Naive thymus-derived CD4-positive, alpha-beta T cell (primary cell): Measurements from ENCODE around the gene COPE. TPM values are rescaled to one million over a fixed set of nuclear protein-coding genes. Genes with fewer than 3 reads are reported as not detected.
"Not testable (repeated sequence)": the region's sequence is repeated elsewhere in the genome, so short reads cannot be mapped to it uniquely, and the experiment has no call there.

Experiments used
- ATAC-seq: fragments of 150-1000 bp; cut with Tn5 transposase; 2 replicates; pipeline ENCODE4 v1.10.0; 2021; ENCODE audit warnings: mild to moderate bottlenecking, moderate library complexity
- CTCF ChIA-PET: fragments of 350-600 bp; sonication (Branson Sonifier 250); formaldehyde crosslinking; loops from one replicate; lab custom pipeline; 2021; ENCODE audit warnings: antibody characterized with exemption; lab: Charles Lee
- POLR2A ChIA-PET: fragments of 350-600 bp; sonication (Branson Sonifier 250); formaldehyde crosslinking; loops from one replicate; lab custom pipeline; 2021; ENCODE audit warnings: antibody characterized with exemption, inconsistent platforms; lab: Charles Lee
- DNase-seq, 9 donors: peaks; one replicate each; pipeline versions ENCODE4 v3.0.0 to v3.0.0-alpha.2; 2020 to 2022; ENCODE audit warnings: mixed read lengths in 1 of 9
- H3K27ac ChIP-seq: one replicate; pipeline ENCODE4 v1.7.0; 2013; ENCODE audit warnings: mild to moderate bottlenecking, low read depth, low read length, moderate library complexity
- H3K27me3 ChIP-seq, 2 donors: one replicate each; pipeline ENCODE4 v1.7.0; 2013; ENCODE audit warnings: low read length in 2 of 2, mild to moderate bottlenecking in 2 of 2, moderate library complexity in 2 of 2; ENCODE audit not compliant: control insufficient read depth in 2 of 2, insufficient read depth in 2 of 2
- H3K36me3 ChIP-seq, 3 experiments: 1 replicate in 2 of 3; 2 replicates in 1 of 3; pipeline ENCODE4 v1.7.0; 2013; ENCODE audit warnings: low read length in 3 of 3, mild to moderate bottlenecking in 3 of 3, moderate library complexity in 1 of 3; ENCODE audit not compliant: insufficient read depth in 3 of 3, control insufficient read depth in 2 of 3
- H3K4me1 ChIP-seq, 2 donors: one replicate each; pipeline ENCODE4 v1.7.0; 2013; ENCODE audit warnings: low read length in 2 of 2, mild to moderate bottlenecking in 2 of 2, moderate library complexity in 1 of 2; ENCODE audit not compliant: control insufficient read depth in 2 of 2, insufficient read depth in 2 of 2
- H3K4me3 ChIP-seq: 2 replicates; pipeline ENCODE4 v1.7.0; 2013; ENCODE audit warnings: mild to moderate bottlenecking, low read length
- H3K9me3 ChIP-seq, 3 experiments: 1 replicate in 2 of 3; 2 replicates in 1 of 3; pipeline ENCODE4 v1.7.0; 2013; ENCODE audit warnings: low read length in 3 of 3; ENCODE audit not compliant: control insufficient read depth in 2 of 3
- H3K27ac Mint-ChIP-seq, 9 donors: one replicate each; pipeline ENCODE4 v1.8.0; 2020 to 2022; ENCODE audit warnings: mixed read lengths in 9 of 9, mild to moderate bottlenecking in 8 of 9, moderate library complexity in 5 of 9, inconsistent platforms in 2 of 9
- H3K27me3 Mint-ChIP-seq, 5 donors: one replicate each; pipeline ENCODE4 v1.8.0; 2021 to 2022; ENCODE audit warnings: mixed read lengths in 5 of 5, mild to moderate bottlenecking in 1 of 5
- H3K36me3 Mint-ChIP-seq, 5 donors: one replicate each; pipeline ENCODE4 v1.8.0; 2020 to 2022; ENCODE audit warnings: mixed read lengths in 5 of 5, mild to moderate bottlenecking in 3 of 5, inconsistent platforms in 1 of 5
- H3K4me1 Mint-ChIP-seq, 7 donors: one replicate each; pipeline ENCODE4 v1.8.0; 2020 to 2022; ENCODE audit warnings: mixed read lengths in 7 of 7, mild to moderate bottlenecking in 3 of 7, inconsistent platforms in 1 of 7
- H3K4me3 Mint-ChIP-seq, 10 donors: one replicate each; pipeline ENCODE4 v1.8.0; 2020 to 2022; ENCODE audit warnings: mild to moderate bottlenecking in 10 of 10, mixed read lengths in 10 of 10, moderate library complexity in 6 of 10, inconsistent platforms in 2 of 10
- H3K9me3 Mint-ChIP-seq, 11 donors: one replicate each; pipeline ENCODE4 v1.8.0; 2020 to 2022; ENCODE audit warnings: mixed read lengths in 11 of 11, mild to moderate bottlenecking in 4 of 11, inconsistent platforms in 1 of 11, moderate library complexity in 1 of 11
- intact Hi-C, 2 donors: fragments of 100-400 bp; cut with micrococcal nuclease; formaldehyde crosslinking; loops; one replicate each; pipeline ENCODE4 v1.15.1; 2023
- polyA plus RNA-seq, 2 donors: library from polyadenylated mRNA; unstranded; fragments of 300-500 nt; fragmentation: Illumina TruSeq; gene quantifications; one replicate each; pipeline ENCODE4 v1.2.3, GENCODE V29; 2021
- total RNA-seq, 6 experiments: library from RNA in 5 of 6; stranded (reverse) in 5 of 6; gene quantifications; 1 replicate in 5 of 6; 2 replicates in 1 of 6; pipeline ENCODE4 v1.2.3 and lab custom pipeline; 2021 to 2026

Gene COPE
- total and polyA plus RNA-seq, 7 experiments from 2014 or later, result 124 to 283 (median 182) TPM

- POLR2A ChIA-PET, result no interaction called here
- Histone ChIP-seq H3K27ac (no peak overlapping the region), H3K36me3 (peaks cover 7 to 68% (median 11%) of the 10 kb centered on the region in 3 experiments), H3K27me3 (no peaks in the 10 kb centered on the region), H3K4me1 (peaks cover 17 to 18% of the 10 kb centered on the region in 2 donors), H3K9me3 (no peaks in the 10 kb centered on the region), H3K4me3 (no peak overlapping the region)
- Mint-ChIP-seq H3K27me3 (peaks cover 0 to 2% (median 0%) of the 10 kb centered on the region in 5 donors), H3K4me1 (peaks cover 13 to 38% (median 24%) of the 10 kb centered on the region in 7 donors), H3K4me3 (no peak overlapping the region), H3K27ac (peak overlapping the region in 1 of 9 donors; percentile 65), H3K36me3 (peaks cover 0 to 29% (median 13%) of the 10 kb centered on the region in 5 donors), H3K9me3 (no peaks in the 10 kb centered on the region)
- intact Hi-C loops, result no loop called here
- no peak for DNase-seq
- CTCF ChIA-PET, result no interaction called here
- ATAC-seq, result no peak
Measured at GRCh38 chr19:18922228-18922985, 3.2 kb upstream of the COPE start.

- H3K27ac Mint-ChIP-seq, result peak overlapping the region in 1 of 9 donors; percentile 43
- peaks cover 20 to 46% (median 33%) of the 10 kb centered on the region in 7 donors for H3K4me1 Mint-ChIP-seq
- Histone ChIP-seq H3K36me3 (peaks cover 7 to 64% (median 11%) of the 10 kb centered on the region in 3 experiments), H3K27ac (no peak overlapping the region), H3K4me1 (peaks cover 17 to 18% of the 10 kb centered on the region in 2 donors), H3K27me3 (no peaks in the 10 kb centered on the region), H3K9me3 (no peaks in the 10 kb centered on the region), H3K4me3 (no peak overlapping the region)
- DNase-seq (no peak), ATAC-seq (no peak)
- intact Hi-C loops, result no loop called here
- peaks cover 0 to 2% (median 0%) of the 10 kb centered on the region in 5 donors for H3K27me3 Mint-ChIP-seq
- no peaks in the 10 kb centered on the region for H3K9me3 Mint-ChIP-seq
- ChIA-PET CTCF (no interaction called here), POLR2A (interaction anchor here (1.2 kb wide), 1 partner anchor 379 kb away, joined by 3 read pairs; no protein-coding TSS in a partner anchor)
- peak overlapping the region in 5 of 10 donors; percentile 6 to 92 (median 80) for H3K4me3 Mint-ChIP-seq
- H3K36me3 Mint-ChIP-seq, result peaks cover 0 to 30% (median 13%) of the 10 kb centered on the region in 5 donors
Measured at GRCh38 chr19:18921593-18921992, 2.4 kb upstream of the COPE start.

DNA sequence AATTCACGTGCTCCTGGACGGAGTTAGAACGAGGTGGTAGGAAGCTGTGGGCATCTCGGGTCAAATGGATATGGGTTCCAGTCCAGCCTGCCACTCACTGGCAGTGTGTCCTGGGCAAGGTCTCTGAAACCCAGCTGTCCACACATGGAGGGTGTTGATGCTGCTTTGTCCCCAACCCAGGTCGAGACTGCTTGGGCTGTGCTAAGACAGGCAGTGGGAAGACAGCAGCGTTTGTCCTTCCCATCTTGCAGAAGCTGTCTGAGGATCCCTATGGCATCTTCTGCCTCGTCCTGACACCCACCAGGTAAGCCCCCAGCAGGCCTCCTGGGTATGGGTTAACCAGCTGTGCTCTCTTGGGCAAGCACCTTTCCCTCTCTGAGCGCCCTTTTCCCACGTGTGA lies 1.2 kb upstream of the COPE start:
- Histone ChIP-seq H3K9me3 (no peaks in the 10 kb centered on the region), H3K36me3 (peaks cover 7 to 56% (median 8%) of the 10 kb centered on the region in 3 experiments), H3K27ac (peak overlapping the region; percentile 81), H3K27me3 (no peaks in the 10 kb centered on the region), H3K4me1 (peaks cover 18 to 21% of the 10 kb centered on the region in 2 donors), H3K4me3 (peak overlapping the region; percentile 85)
- Mint-ChIP-seq H3K4me3 (peak overlapping the region; percentile 71 to 100 (median 92)), H3K9me3 (no peaks in the 10 kb centered on the region), H3K4me1 (peaks cover 20 to 53% (median 33%) of the 10 kb centered on the region in 7 donors), H3K27me3 (peaks cover 0 to 2% (median 0%) of the 10 kb centered on the region in 5 donors), H3K27ac (peak overlapping the region in 6 of 9 donors; percentile 76 to 98 (median 96)), H3K36me3 (peaks cover 0 to 23% (median 9%) of the 10 kb centered on the region in 5 donors)
- CTCF ChIA-PET, result no interaction called here
- DNase-seq (no peak), ATAC-seq (no peak)
- POLR2A ChIA-PET, result interaction anchor here (0.9 to 2.5 kb wide), 3 partner anchors 12 to 378 kb away, joined by 3 to 8 read pairs (median 4); partner anchors contain the start of gene REX1BD
- intact Hi-C loops, result no loop called here

DNA sequence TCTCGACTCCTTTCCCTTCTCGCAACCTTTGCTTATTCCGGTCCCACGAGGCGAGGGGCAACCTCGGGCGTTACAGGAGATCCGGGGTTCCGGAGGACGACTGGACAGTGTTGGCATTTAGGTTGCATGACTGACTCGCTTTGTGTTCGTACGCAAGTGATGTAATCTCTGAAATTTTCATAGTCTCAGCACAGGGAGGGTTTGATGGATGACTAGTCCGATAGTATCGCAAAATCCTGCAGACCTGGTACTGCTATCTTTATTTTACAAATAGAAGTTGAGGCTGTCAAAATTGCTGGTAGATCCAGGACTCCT lies 670 bp upstream of the COPE start:
- H3K27ac ChIP-seq, result peak overlapping the region; percentile 81
- intact Hi-C loops, result loop anchor here (1.0 to 5.0 kb wide), 19 partner anchors 12 to 400 kb away; partner anchors contain the start of genes BORCS8 (in 2 of the 2), ELL (in 2 of the 2), HOMER3 (in 2 of the 2) and KXD1 (in 2 of the 2)
- Mint-ChIP-seq H3K9me3 (no peaks in the 10 kb centered on the region), H3K4me3 (peak overlapping the region; percentile 71 to 100 (median 92)), H3K27me3 (peaks cover 0 to 2% (median 0%) of the 10 kb centered on the region in 5 donors), H3K36me3 (peaks cover 0 to 26% (median 9%) of the 10 kb centered on the region in 5 donors), H3K4me1 (peaks cover 24 to 58% (median 36%) of the 10 kb centered on the region in 7 donors), H3K27ac (peak overlapping the region; percentile 76 to 98 (median 96))
- no peaks in the 10 kb centered on the region for H3K9me3 ChIP-seq
- ChIA-PET CTCF (interaction anchor here (0.6 kb wide), 2 partner anchors 101 to 569 kb away, joined by 3 to 4 read pairs; no protein-coding TSS in a partner anchor), POLR2A (interaction anchor here (0.6 to 2.5 kb wide), 17 partner anchors 9 to 597 kb away, joined by 3 to 15 read pairs (median 4); partner anchors contain the start of genes ELL, KXD1, LSM4 and NR2C2AP)
- no peaks in the 10 kb centered on the region for H3K27me3 ChIP-seq
- H3K4me3 ChIP-seq, result peak overlapping the region; percentile 85
- peaks cover 18 to 21% of the 10 kb centered on the region in 2 donors for H3K4me1 ChIP-seq
- peaks cover 6 to 58% (median 7%) of the 10 kb centered on the region in 3 experiments for H3K36me3 ChIP-seq
- DNase-seq (no peak), ATAC-seq (no peak)

- H3K4me1 ChIP-seq, result peaks cover 18 to 21% of the 10 kb centered on the region in 2 donors
- POLR2A ChIA-PET, ATAC-seq: not testable (repeated sequence)
Measured at GRCh38 chr19:18917593-18917992, 1.6 kb downstream of the COPE start.

DNA sequence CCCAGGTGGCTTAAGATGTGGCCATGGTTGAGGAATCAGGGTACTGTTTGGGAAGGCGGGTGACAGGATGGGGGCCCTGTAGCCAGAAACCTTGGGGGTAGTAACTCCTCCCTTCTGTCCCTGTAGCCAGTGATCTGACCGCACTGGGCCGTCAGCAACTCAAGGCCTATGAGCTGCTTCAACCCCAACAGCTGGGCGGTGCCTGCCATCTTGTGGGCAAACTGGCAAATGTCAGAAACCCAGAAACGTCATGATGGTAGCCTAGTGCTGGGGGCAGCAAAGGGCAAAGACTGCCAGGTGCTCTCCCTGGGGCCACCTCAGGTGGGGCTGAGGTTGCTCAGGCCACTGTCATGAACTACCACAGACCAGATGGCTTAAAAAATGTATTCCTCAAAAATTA lies 3.5 kb downstream of the COPE start:
- DNase-seq (peak in 1 of 9 donors; percentile 33), ATAC-seq (no peak)
- ChIA-PET CTCF (interaction anchor here (0.6 kb wide), 1 partner anchor 527 kb away, joined by 3 read pairs; no protein-coding TSS in a partner anchor), POLR2A (no interaction called here)
- intact Hi-C loops, result loop anchor here in 1 of 2 donors (1.0 to 5.0 kb wide), 2 partner anchors 233 to 464 kb away; partner anchors contain the start of gene CRTC1
- Histone ChIP-seq H3K27me3 (no peaks in the 10 kb centered on the region), H3K27ac (no peak overlapping the region), H3K4me1 (peaks cover 18 to 19% of the 10 kb centered on the region in 2 donors), H3K9me3 (no peaks in the 10 kb centered on the region), H3K4me3 (no peak overlapping the region), H3K36me3 (peaks cover 0 to 46% (median 4%) of the 10 kb centered on the region in 3 experiments)
- Mint-ChIP-seq H3K27me3 (peaks cover 0 to 2% (median 0%) of the 10 kb centered on the region in 5 donors), H3K4me3 (peak overlapping the region in 8 of 10 donors; percentile 6 to 55 (median 38)), H3K4me1 (peaks cover 25 to 70% (median 39%) of the 10 kb centered on the region in 7 donors), H3K36me3 (peaks cover 5 to 20% (median 7%) of the 10 kb centered on the region in 5 donors), H3K9me3 (no peaks in the 10 kb centered on the region), H3K27ac (peak overlapping the region in 5 of 9 donors; percentile 12 to 77 (median 48))

More at GRCh38 chr19:18917593-18917992, 1.6 kb downstream of the COPE start:
- H3K4me3 ChIP-seq, H3K9me3 ChIP-seq, CTCF ChIA-PET, H3K9me3 Mint-ChIP-seq, H3K27me3 ChIP-seq, H3K27ac ChIP-seq, DNase-seq, H3K27me3 Mint-ChIP-seq: not testable (repeated sequence)
- Mint-ChIP-seq H3K4me1 (peaks cover 25 to 78% (median 44%) of the 10 kb centered on the region in 7 donors), H3K27ac (peak overlapping the region in 4 of 9 donors; percentile 22 to 78 (median 44)), H3K4me3 (peak overlapping the region; percentile 64 to 100 (median 84)), H3K36me3 (peaks cover 5 to 23% (median 7%) of the 10 kb centered on the region in 5 donors)
- intact Hi-C loops, result loop anchor here in 1 of 2 donors (5.0 kb wide), 1 partner anchor 235 kb away; the partner anchor contains the start of gene CRTC1
- H3K36me3 ChIP-seq, result peaks cover 0 to 52% (median 0%) of the 10 kb centered on the region in 3 experiments
